ENCODE measurements around the gene TNXB.

The TNXB gene

GRCh38 chr6:32139590-32139989, 30.5 kb upstream of the TNXB start:
- DNase-seq (ENCODE audit: low spot score) = no peak

- DNase-seq (ENCODE audit: low spot score) = no peak
Observed at GRCh38 chr6:32137454-32137853, 28.3 kb upstream of the TNXB start.

DNA sequence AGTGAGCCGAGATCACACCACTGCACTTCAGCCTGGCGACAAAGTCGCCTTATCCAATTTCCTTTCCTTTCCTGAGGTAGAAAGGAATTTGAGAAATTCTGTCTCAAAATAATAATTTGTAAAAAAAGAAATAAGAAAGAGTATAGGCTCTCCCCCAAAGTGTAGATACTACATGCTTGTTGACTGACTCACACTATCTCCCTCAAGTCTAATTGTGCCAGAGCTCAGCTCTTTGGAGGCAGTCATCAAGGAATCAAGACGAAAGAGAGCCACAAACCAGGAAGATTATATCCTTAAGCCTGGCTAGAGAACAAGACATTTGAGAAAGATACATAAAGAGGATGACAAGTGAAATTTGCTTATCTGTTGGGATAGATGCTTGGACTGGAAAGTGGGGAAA, 24.6 kb upstream of the TNXB start:
- DNase-seq (ENCODE audit: low spot score) = no peak

DNA sequence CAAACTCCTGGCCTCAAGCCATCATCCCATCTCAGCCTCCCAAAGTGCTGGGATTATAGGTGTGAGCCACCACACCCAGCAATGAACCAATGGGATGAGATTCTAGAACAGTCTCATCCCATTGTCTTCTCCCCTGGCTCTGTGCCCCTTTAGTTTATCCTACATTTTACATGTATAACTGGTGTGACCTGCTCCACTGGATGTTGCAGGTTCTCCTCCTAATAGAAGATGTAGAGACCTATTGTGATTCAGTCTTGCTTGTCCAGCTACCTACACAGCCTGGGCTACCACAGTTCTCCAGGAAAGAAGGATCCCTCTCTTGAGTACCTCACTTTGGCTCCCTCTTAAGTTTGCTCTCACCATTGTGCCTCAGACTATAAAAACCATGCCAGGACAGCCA, 23.0 kb upstream of the TNXB start:
- no peak for DNase-seq (ENCODE audit: low spot score)

DNA sequence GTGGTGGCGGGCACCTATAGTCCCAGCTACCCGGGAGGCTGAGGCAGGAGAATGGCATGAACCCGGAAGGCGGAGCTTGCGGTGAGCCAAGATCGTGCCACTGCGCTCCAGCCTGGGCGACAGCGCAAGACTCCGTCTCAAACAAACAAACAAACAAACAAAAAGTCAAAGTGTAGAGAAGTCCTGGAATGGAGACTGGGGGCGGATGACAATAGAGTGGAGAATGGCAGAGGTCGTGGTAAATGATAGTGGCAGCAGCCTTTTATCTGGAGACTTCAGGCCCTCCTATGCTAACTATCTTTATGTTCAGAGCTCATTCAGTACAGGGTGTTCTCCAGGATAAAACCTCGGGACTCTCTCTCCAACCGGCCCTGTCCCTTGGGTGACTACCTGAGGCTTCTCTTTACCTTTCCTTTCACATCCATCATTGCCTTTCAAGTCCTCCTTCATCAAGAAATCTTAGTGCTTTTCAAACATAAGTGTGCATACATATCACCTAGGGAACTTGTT, 22.4 kb upstream of the TNXB start:
- no peak for DNase-seq (ENCODE audit: low spot score)

DNA sequence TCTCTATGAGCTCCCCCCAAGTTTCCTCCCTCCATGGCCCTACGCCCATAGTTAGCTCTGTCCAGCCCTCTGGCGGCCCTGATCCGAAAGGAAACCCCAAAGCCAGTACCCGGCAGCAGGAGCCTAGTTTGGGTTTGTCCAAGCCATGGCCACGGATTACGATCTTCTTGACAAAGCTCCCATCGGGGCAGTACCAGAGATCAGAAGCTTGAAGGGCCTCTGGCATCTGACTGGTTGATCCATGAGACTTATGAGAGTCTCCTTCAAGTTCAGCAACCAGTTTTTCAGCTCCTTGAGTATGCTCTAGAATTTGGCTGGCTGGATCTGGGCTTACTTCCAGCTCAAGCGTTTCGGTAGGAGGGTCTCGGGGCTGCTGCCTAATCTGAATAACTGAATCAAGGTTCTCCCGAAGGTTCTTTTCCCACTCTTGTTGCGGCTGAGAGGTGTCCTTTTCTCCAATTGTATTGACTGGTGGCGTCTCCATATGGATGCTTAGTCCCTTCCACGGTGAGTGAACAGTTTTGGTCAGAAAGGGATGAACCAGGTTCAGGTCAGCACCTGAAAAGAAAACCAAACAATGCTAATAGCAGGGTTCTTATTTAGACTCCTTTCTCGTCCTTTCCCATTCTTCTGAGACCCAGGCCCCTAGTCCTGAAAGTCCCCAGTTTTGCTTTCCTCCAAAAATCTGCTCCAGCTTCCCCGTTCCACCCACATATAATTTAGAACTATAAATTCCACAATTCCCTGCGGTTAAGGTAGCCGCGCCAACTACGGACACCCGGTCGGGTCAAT, 20.4 kb upstream of the TNXB start:
- no peak for DNase-seq (ENCODE audit: low spot score)

- DNase-seq (ENCODE audit: low spot score) = no peak
Observed at GRCh38 chr6:32128751-32129296, 19.7 kb upstream of the TNXB start.

DNA sequence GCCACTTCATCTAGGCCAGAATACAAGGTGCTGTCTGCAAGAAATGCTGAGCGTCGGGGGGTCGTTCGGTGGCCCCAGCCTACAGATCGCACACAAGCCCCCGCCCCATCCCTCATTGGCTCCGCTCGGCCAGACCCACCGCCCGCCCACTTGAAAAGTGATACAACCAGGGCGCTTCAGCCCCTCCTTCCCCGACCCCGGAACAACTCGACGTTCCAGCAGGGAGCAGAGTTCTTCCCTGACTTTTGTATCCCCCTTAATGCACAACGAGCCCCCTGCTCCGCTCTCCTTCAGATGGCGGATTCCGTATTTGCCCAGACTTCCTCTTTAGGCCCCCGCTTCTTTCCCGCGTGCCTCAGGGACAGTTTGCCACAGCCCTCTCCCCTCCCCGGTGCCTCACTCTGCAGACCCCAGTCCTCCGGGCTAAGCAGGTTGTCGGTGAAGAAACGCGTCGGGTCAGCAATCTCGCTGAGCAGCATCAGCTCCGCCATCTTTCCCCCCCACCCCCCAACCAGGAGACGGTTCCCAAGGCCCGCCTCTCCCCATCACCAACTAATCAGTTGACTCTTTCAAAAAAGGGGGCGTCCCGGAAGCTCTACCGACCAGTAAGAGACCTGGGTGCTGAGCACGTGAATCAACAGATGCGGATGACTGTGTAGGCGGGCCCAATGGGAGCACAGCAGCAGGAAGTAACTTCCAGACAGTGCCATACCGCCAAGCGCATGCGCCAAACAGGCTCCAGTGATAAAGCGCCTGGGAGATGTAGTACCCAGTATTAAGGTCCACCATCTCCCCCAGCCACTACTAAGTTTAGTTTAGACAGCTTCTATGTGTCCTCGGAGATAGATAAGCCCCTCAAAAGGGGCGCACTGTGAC, 18.8 kb upstream of the TNXB start, which contains the start of gene ATF6B:
Gene ATF6B (minus strand): TSS at position 530 of the 876 bp plus-strand sequence. CDS start 39 bp downstream, at position 491.
- peak; percentile 99 for DNase-seq (ENCODE audit: low spot score)

DNA sequence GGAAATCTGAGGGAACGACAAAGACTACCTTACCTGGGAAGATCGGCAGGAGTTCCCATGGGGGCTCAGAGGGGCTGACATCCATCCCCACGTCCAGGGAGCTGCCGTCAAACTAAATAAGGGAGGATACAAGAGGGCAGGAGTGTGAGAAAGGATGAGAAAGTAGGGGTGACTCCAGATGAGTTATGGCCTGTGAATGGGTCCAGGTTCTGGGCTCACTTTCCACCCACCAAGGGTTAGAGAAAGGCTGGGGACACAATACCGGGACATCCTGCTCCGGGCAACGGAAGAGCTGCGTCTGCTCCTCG, 18.2 kb upstream of the TNXB start:
- no peak for DNase-seq (ENCODE audit: low spot score)

- DNase-seq (ENCODE audit: low spot score) = peak; percentile 17
Observed at GRCh38 chr6:32126880-32127279, 17.7 kb upstream of the TNXB start.

- no peak for DNase-seq (ENCODE audit: low spot score)
Observed at GRCh38 chr6:32123681-32124080, 14.5 kb upstream of the TNXB start.

DNA sequence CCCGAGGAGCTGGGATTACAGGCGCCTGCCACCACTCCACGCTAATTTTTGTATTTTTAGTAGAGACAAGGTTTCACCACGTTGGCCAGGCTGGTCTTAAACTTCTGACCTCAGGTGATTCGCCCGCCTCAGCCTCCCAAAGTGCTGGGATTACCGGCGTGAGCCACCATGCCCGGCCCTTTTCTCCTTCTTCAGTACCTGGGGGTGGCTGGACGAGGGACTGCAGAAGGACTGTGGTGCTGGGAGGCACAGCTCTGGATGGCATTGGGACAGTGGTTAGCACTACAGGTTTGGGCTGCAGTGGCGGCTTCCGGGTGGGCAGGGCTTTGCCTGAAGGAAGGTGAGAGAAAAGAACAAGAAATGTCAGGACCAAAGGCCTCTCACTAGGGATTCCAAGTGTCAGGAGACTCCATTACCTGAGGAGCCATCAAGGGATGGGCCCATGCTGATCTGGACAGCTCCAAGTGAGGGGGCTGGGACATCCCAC, 11.5 kb upstream of the TNXB start:
- DNase-seq (ENCODE audit: low spot score) = no peak

DNA sequence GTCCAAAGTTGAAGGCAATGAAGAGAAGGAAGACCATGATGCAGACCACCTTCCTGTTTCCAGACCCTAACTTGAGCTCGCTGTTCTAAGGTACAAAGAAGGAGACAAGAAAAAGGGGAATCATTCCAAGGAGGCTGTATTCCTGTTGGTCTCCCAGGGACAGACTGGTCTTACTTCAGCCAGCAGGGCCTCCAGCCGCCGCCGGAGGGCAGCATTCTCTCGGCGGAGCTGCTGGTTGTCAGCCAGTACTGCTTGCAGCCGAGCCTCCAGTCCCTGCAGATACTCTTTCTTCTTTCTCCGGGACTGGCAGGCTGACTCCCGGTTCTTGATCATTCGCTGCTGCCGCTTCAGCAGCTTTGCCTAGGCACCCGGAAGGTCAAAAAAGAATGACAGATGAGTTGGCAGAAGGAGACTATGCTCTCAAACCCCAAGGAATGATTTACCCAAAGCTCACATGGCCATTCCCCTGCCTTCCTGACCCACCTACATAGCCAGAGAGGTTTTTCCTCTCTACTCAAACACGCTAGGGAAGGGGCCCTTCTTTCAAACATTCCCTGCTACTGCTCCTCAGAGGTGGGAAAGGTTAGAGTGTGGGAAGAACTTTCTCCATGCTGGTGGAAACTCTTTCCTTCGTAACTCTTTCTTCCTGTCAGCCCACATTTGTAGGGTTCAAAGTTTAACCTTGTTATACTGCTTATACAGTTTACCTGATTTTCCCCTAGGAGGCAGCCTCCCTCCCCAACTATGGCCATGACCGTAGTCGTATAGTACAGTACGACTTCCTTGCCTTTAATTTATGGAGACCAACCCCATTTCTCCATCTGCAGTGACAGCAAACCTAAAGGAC, 9.9 kb upstream of the TNXB start:
- DNase-seq (ENCODE audit: low spot score) = peak; percentile 69

GRCh38 chr6:32117461-32117860, 8.3 kb upstream of the TNXB start:
- no peak for DNase-seq (ENCODE audit: low spot score)

GRCh38 chr6:32116674-32117073, 7.5 kb upstream of the TNXB start:
- DNase-seq (ENCODE audit: low spot score) = no peak

DNA sequence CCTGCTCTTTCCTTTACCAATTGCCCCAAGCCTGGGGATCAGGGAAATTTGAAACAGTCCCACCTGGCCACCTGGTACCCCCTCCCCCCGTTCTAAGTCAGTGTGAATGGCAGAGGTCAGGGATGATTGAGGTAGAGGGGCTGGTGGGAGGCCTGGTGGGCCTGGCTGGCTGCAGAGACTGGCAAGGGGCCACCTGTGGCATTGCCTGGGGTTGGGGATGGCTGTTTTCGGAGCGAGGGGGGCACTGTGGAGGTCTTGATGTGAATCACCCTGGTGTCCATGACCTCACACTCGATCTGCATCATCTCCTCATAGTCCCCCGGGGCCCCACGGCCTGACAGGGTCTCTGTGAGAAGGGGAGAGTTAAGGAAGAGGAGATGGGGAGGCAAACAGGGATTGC, 6.5 kb upstream of the TNXB start:
- no peak for DNase-seq (ENCODE audit: low spot score)

DNA sequence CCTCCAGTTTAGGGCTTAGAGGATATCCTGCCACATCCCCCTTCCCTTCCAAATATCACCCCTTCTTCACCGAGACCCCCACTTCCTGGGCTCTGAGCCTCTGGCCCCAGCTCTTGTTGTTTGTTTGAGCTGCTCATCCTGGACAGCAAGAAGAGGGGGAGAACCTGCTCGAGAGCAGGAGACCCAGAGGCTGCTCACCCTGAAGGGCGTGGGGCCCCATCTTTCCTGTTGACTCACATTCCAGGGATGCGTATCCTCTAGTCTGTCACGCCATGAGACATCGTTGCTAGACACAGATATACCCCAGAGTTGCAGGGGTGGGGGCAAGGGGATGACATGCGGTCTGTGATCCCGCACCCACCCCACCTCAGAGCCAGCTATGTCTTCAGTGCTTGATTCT, 5.7 kb upstream of the TNXB start:
- no peak for DNase-seq (ENCODE audit: low spot score)

DNA sequence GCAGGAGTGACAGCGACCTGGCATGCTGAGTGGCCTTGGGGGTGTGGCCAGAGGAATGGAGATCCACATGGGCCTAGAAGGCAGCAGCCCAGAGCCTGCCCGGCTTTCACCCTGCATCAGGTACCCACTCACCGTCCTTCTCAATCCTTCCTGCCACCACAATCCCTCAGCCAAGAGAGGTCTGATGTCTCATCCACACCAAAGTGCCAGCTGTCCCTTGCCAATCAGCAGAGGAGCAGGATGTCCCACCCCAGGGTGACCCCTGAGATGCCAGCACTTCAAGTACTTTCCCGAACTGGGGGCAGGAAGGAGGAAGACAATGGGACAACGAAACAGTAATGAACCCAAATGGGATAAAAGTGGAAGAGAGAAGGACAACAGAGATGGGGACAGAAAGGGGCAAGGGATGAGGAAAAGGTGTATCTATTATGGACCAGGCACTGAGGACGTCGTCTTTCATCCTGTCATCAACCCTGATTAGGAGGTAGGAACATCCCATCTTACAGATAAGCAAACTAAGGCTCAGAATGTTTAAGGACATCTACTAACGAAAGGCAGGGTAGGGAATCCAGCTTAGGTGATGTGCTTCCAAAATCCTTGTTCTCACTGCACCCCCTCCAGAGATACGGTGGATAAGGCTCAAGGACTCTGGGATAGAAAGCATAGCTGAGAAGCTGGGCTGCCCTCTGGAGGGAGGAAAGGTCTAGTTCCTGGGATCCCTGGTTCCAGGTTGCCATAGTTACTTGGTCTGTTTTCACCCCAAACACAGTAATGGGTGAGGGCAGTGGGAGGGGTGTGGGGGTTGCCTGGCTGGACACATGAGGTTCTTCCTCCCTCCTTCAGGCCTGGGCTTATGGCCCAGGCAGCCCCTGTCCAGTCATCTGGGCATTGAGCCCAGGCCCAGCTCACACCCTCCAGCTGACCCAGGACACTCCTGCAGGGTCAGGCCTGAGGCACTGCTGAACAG, 4.5 kb upstream of the TNXB start:
- DNase-seq (ENCODE audit: low spot score) = no peak

DNA sequence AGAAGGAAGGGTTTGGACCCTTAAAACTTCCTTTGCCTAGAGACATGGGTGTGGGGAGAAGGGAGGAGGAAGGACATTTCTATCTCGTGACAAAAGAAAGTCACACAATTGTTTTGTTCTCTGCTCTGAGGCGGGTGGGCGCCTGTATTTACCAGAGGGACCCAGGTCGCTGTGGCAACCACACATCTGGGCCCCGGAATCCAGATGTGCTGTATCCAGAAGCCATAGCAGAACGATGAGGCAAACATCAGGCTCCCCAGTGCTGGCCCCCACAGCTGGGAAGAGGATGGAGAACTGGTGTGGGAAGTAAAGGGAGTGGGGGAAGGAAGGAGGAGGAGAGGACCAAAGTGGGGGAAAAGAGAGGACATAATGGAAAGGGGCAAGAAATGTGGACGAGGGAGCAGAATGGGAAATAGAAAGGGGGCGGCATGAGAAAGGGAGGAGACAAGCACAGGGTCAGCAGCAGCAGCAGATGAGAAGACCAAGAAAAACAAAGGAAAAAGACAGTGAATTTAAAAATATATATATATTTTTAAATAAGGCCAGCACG, 3.4 kb upstream of the TNXB start:
- DNase-seq (ENCODE audit: low spot score) = no peak

- no peak for DNase-seq (ENCODE audit: low spot score)
Observed at GRCh38 chr6:32111424-32112066, 2.4 kb upstream of the TNXB start.

All from activated CD4-positive, alpha-beta T cell treated with anti-CD3 and anti-CD28 coated beads, Interleukin-2, Interleukin-4, amounts not matched to agents 100 ng/mL and 50 ng/mL, durations not matched to agents 16 hours and 8 hours (primary cell).